OCI-M1 (cell line): ENCODE measurements around the gene PRAC1.

ENCODE experiments used
- DNase-seq: peaks from one replicate; lab custom pipeline; 2025; lab: John Stamatoyannopoulos, UW

The PRAC1 gene

DNA sequence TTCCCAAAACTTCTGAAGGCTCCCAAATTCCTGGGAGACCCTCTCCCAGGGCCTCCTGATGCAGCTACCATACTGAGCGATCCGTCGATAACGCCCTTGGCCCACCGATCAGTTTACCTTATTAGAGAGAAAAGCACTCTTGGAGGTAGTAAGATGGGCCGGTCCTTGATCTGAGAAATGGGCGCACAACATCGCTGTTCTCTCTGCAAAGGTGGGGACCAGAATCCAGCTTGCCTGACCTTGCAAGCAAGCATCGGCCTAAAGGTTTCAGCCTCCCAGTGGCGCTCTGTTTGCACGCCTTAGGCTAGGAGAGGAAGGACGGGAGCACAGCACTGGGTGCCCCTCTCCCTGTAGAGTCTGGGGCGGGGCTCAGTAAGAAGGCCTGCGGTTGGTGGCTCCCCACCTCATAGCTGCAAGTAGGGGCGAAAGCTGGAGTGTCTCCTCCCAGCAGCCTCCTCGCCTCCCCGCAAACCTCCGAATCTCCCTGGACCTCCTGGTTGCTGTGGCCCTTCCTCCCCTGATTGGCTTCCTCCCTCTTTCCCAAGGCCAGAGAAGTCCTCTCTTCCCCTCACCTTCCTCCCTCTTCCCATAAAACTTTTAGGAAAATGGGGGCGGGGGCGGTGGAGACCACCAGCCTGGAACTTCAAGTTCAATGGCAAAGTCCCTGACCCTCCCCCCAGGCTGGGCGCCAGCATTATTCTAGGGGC is at the start of gene PRAC1:
Gene PRAC1 (minus strand): TSS at position 318 of the 707 bp plus-strand sequence. CDS start 126 bp downstream, at position 192.
- no peak for DNase-seq

DNA sequence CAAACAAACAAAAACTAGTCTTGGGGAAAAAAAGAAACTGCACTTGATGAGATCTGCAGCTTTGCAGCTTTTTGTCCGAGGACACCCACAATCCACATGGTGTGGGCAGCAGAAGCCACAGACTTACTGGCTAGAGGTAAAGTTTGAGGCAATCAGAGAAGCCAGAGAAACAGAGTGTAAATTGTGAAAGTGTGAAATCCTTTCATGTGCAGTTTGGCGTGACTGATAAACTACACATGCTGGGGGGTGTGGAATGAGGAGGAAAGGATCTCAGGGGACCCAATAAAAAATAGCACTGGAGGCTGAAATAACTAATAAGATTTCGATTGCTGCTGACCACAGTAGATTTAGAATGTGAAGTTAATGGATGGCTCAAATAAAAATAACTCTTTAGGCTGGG is 48.6 kb upstream of the PRAC1 start:
- DNase-seq, result peak; percentile 38

DNA sequence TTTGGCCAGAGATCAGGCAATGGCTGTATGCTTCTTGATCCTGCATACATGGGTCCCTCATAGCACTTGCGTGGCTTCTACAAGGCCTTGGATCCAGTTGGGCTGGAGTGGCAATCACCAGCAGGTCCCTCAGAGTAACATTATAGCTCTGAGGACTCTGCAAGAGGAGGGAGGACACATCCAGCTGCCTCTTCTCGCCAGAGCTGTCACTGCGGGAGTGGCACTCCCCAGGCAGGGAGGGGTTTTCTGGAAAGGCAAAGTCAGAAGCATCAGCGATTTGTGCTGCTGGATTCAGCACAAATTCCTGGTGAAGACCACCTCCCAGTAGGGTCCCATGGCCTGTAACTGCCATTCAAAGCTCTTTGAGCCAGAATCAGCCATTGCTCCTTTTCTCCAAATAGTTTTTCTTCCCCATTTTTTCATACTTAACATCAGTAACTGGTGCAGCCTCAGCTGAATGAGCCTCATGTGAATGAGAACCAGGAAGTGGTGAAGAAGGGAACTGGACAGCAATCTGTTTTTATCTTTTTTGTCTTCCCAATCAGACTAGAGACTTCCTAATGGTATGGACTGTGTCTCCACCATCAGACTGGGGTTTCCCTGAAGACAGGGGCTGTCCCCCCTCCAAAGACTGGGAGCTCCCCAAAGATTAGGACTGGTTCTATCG is 46.8 kb upstream of the PRAC1 start:
- DNase-seq, result peak; percentile 29

DNA sequence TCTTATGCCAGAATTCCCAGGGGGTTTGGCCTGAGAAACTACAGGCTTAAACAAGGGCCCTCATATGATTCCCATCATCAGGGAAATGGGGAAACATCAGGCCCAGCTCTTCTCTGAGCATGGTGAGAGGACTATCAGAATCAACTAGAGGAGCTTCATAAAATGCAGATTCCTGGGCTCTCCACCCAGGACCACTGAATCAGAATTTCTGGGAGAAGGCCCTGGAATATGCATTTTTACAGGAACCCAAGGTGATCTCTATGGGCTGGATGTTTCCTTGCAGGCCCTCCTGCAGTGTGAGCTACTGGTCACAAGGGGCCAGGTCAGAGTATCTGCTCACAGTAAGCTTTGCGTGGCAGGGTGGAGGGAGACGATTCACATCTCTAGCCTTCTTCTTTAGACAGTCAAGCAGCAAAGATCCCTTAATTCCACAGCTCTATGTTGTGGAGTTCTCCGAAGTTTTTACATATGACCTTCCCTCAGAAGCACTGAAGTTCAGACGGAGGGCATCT is 45.0 kb upstream of the PRAC1 start:
- no peak for DNase-seq

DNA sequence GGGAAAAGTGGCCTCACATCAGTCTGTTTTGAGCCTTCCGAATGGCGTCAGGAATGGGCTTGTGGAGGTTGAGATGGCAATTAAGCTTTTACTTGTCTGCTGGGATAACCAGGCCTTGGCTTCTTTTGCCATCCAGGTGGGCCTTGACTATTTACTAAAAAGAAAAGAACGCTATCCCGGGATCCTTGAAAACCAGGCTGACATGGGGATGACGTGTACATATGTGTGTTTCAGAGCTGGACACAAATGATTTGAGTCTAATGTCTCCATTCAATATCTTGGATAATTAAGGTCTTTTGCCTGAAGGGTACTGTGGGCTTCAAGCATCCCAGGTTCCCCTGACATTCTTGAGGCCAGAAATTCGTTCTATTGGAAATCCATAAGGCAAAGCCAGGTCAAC is 38.8 kb upstream of the PRAC1 start:
- no peak for DNase-seq

DNA sequence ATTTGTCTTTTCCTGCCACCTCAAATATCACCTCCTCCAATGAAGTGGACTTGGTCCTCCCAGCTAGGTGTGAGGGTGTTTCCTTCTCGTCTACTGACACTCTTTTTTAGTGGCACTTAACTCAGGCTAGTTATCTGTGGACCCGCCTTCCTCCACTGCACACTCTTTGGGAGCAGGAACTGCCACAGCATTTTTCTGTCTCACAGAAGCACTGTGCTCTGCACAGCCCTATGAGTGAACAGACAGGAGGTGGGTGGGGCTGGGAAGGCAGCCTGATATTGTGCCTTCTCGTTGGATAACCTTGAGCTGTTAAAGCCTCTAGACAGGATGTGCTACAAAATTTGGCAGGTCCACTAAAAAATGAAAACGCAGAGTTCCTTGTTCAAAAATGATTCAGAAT is 38.1 kb upstream of the PRAC1 start:
- no peak for DNase-seq

DNA sequence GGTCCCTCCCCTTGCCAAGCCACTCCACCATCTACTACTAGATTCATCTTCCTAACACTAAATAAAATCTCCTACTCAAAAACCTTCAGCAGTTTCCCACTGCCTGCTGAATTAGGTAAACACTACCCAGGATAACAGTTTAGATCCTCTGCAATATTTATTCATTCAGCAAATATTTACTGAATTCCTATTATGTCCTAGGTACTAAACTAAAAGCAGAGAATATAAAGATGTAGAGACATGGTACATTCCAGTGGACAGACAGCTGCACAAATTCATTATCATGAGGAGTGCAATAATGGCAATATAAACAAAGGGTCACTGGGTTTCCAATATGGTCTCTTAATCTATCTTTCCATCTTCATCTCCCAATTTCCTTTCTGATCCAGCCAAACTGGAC is 37.0 kb upstream of the PRAC1 start:
- no peak for DNase-seq

DNA sequence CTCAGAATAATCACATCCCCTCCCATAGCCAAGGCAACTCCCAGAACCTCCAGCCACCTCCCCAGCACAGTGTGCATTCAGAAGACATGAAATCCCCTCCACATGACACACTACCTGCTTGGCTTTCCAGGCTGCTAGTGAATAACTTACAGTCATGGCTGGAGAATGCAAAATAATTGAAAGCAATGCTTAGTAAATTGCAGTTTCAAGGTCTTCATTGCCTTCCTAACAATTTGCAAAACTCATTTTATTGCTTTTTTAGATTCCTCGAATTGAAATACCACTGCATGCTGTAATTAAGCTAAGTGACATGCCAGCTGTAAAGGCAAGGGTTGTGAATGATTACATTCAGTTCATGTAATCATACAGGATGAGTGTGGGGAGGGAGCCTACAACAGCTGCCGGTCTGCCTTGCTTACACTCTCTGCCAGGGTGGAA is 35.2 kb upstream of the PRAC1 start:
- no peak for DNase-seq

DNA sequence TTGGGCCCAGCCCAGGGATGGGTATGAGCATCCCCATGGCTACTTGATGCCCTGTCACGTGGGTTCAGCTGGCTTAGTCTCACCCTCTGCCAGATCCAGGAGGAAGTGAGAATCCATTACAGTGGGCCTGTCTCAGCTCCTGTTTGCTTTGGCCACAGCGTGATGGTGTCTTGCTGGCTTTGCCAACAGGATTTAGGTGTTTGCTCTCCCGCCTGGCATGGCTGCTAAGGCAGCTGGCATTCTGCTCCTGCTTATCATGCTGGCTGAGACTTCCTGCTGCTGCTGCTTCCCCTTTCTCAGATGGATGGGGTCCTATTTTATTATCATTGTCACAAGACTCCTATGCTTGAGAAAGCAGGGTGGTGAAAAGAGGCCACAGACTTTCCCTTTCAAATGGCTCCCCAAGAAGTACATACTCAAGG is 34.5 kb upstream of the PRAC1 start:
- DNase-seq, result peak; percentile 43

DNA sequence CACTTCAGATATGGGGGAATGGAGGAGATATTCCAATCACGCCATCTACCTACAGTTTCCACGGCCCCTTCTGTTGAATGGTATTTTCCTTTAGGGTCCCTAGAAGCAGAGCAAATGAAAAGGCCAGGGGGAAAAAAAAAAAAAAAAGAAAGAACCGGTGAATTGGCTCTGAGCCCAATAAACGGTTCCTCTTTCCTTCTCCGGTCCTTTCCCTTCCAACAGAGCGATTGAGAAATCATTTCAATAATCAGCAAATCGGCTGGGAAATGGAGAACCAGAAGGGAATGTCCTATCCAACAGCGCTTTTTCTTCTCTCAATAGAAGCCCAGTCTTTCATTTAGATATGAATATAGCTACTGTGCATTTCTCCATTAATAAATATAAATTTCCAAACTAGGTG is 33.0 kb upstream of the PRAC1 start:
- DNase-seq, result peak; percentile 40

DNA sequence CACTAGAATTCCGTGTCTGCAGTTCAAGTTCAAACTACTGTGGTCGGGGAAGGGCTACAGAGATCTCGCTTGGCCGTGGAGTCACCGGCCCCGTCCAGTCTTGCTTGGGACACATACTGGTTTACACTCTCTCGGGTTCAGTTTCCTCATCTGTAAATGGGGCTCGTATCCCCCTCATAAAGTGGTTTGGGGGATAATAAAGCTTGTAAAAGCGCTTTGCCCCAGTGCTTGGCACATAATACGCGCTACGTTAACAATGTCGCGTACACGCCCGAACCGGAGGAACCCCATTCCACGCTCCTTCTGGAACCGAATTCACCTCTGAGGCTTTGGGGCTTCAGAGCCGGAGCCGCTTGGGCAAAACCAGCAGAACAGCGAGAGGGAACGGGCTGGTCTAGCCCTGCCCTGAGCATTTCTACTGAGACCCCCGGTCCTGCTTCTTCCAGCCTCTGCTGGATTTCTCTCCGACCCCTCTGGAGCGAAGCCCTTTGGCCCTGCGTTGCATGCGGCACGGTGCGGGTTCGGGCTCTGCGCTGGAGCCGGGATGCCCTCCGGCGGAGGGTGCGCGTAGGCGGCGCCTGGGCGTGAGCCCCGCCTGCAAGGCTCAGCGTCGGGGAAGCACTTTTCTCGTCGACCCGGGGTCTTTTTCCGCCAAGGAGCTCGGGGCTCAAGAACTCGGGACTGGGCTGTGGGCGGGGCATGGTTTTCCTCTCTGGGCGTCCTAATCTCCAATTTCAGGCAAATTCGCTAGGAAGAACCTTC is 32.4 kb upstream of the PRAC1 start:
- no peak for DNase-seq

DNA sequence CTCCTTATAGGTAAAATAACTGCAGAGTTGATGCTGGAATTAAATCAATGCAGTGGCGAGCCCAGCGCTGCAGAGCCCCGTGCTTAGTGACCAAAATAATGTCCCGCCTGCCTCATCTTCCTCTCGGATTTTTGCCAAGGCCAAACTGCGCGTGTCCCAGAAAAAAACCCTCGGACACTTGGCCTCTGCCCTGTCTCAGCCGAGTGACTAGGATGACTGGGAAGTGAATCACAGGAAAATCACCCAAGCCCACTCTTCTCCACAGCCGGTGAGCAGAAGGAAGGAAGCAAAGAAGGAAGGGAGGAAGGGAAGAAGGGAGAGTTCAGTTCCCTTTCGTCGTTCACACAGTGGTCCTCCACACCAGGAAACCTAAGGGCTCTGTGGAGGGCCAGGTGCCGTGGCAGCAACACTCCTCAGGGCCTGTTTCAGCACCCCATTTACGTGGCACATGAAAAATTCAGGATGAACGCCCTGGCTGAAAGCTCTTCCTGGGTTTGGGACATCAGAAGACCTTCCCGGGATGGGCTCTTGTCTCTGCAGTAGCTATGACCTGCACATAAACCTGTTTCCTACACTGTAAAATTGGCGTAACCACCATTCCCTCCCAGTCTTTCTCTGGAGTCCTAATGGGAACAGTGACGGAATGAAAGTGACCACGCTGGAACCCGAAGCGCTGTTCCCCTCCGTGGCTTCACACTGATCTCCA is 31.6 kb upstream of the PRAC1 start:
- DNase-seq, result no peak

DNA sequence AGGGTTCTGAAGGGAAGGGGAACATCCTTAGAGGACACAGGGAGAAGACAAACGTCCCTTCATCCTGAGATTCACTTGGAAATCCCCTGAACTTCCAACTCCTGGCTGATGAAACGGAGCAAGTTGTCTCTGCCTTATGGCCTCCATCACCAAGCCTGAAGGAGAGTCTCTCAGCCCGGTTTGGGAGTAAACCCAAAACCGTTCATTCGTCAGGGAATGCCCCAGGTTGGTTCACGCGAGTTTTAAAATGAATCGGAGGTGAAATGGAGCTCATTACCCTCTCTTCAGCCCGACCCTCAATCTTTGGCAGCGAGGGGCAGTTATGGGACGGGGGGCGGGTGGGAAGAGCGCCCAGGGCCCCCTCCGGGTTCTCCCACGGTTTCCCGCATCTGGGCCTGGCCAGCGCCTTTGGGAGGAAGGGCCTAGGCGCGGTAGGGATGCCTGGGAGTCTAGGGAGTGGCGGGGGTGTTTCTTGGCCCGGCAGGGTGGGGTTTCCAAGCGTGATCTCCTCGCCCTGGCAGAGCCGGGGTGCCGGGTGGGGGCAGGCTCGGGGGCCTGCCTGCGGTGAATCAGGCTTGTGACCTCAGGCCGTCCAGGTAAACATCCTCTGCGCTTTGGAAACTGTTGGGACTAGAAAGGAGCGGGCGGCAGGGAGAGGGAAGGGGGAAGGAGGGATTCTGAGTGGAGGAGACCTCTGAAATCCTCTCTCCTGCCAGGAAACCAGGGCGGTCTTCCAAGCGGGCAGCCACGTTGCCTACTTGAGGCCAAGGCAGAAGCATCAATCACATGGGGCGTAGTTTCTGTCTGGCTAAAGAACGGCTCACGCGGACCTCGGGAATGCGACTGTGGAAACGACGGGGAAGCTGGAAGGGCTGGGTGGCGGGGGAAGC is 30.3 kb upstream of the PRAC1 start:
- DNase-seq, result no peak

DNA sequence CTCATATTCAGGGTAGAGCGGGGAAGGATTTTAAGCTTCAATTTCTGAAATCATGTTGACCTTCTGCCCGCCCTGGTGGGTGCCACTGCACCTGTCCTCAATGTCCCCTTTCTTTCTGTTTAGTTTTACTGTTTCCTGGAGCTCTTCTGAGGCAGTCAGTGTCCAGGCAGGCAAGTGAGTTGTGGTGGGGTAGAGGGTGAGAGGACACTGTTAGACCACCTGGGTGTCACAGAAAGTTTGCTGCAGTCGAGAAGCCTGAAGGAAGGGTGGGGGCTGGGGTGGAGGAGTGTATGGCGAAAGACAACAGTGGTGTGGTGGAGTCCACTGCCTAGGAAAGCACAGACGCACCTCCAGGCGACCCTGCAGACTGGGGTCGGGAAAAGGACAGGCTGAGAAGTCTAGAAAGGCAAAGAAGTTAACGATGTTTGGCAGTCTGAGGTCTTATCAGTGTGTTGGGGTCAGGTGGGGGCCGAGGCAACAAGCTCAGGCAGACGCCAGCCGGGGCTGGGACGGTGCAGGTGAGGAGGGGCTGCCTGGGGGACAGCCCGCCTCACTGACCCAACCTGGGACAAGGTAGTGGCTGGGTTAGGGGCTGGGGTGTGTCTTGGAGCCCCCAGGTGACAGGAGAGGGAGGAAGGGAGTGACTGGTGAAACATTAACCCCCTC is 29.5 kb upstream of the PRAC1 start:
- no peak for DNase-seq

DNA sequence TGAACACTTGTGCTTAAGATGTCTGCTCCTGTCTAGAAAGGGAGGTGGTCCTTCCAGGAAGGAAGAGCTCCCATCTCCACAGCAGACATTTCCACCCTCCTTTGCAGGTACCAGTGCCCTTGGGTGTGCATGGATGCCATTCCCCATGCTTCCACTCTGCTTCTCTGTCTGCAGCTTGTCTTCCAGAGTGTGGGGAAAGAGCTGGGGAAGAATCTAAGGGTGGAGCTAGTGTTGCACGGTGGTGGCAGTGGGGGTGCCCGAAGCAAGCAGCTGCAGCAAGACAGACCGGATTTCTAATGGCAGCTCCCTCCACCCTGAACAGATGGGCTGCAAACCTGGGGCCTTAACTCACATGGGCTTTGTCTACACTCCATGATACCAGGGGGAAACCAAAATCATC is 28.9 kb upstream of the PRAC1 start:
- DNase-seq, result no peak

DNA sequence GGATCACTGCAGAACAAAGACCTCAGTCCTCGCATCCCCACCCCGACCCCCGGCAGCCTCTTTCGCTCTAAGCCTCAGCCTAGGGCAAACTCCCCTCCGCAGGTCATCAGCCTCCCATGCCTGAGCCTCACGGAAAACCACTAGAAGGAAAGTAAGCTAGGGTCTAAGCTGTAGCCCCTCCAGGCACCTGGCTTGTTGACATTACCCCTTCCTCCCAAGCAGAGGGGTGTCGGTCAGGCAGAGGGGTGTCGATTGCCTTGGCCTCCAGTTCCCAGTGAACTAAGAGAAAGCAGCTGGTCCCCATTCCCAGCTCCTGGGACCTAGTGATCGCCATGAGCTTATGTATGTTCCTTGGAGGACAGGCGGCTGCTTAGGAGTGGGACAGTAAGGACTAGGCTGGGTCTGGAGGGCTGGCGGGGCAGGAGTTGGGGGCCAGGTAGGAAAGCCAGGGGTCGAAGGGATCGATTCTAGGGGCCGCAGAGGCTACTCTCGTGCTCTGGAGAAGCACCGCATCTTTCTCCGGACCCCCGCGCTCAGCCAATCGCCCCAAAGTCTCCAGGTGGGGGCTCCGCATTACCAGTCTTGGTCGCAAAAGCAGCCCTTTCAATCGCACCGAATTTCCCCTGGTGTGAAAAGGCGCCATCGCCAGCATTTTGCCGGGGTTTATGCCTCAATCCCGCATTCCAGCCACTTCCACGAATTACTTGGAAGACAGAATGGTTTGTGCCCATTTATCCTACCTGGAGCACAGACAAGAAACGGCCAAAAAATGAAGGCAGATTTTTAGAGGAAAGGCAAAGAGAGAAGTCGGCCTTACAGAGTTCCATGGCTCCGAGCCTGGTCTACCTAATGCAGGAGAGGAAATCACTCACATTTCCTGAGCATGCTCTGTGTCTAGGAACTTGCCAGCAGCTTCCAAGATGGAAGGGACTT is 27.6 kb upstream of the PRAC1 start:
- DNase-seq, result no peak

DNA sequence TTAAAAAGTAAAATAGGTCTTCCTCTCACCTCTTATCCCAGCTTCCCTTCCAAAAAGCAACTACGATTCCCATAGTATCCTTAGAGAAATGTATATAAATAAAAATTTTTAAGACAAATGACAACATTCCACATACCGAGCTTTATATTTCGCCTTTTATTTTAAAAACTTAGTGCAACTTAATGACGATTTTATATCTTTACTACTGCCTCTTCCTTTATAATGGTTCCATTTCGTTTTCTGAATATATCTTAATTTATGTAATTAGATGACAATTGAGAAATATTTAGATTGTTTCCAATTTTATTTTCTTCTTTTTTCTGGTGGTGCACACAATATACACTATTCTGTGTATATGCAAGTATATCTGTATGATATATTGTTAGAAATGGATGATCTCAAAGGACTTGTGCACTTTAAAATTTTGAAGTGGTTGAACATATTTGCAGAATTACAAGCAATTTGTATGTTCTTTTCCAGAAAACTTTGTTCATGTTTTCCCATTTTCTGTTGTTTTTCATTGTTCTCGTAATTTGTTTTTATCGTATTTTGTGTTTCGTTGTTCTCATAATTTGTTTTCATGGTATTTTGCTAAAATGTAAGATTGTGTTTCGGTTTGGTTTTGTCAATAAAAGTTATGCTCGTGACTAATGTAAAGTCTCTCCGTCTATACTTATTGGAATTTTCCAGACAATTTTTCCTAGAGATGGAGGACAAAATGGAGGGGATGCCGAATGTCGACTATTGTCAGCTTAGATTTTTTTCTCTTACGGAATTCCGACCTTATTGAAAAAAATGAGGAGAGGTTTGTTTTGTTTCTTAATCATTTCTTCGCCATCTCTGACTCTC is 26.6 kb upstream of the PRAC1 start:
- no peak for DNase-seq
